Erythroblast (primary cell): ENCODE measurements around the gene WSB2.

ENCODE experiments used
- GATA1 ChIP-seq: IDR thresholded peaks from 2 replicates; pipeline ENCODE4 v1.6.1; 2011; ENCODE audit warnings: low read depth, mild to moderate bottlenecking, control low read depth, low read length, moderate library complexity
- POLR2A ChIP-seq: IDR thresholded peaks from 2 replicates; pipeline ENCODE4 v1.6.1; 2011; ENCODE audit warnings: mild to moderate bottlenecking, low read length

- TF ChIP-seq POLR2A (no peak), GATA1 (no peak)
These were observed 16.9 kb downstream of the WSB2 start for GRCh38 chr12:118044075-118044474.
